Prostate gland (tissue), 2 donors: ENCODE results near the gene ACER3.

Source experiments
- CTCF ChIP-seq, 4 experiments: fragments of 200-600 bp in 2 of 4; fragments of 450-650 bp in 2 of 4; sonication (generic) in 2 of 4; IDR thresholded peaks; 1 replicate in 3 of 4; 2 replicates in 1 of 4; pipeline ENCODE4 v1.5.1; 2016 to 2019; ENCODE audit warnings: antibody characterized with exemption in 4 of 4, mild to moderate bottlenecking in 2 of 4, moderate library complexity in 2 of 4
- POLR2AphosphoS5 ChIP-seq: sonication (generic); formaldehyde crosslinking; IDR thresholded peaks from one replicate; pipeline ENCODE4 v1.6.1; 2017; ENCODE audit warnings: antibody characterized with exemption

GRCh38 chr11:77019976-77020595 is 159.4 kb downstream of the ACER3 start:
- TF ChIP-seq POLR2AphosphoS5 = no peak
- no peak for TF ChIP-seq CTCF (IDR thresholded peaks at IDR 0.05)
